Measurements from ENCODE around the gene CTSV. TPM values are rescaled to one million over a fixed set of nuclear protein-coding genes. Genes with fewer than 3 reads are reported as not detected.
"Not testable (repeated sequence)": the region's sequence is repeated elsewhere in the genome, so short reads cannot be mapped to it uniquely, and the experiment has no call there.

CTSV gene
- total RNA-seq (0.69 TPM), polyA plus RNA-seq (ENCODE audit: insufficient read depth, low read depth, low replicate concordance) (11.2 TPM)
- long read RNA-seq, donor 1, full-length matches to known transcripts = 6 of 11 reads
- long read RNA-seq, donor 1, partial matches to known transcripts = 5 of 11 reads
- long read RNA-seq, donor 1, other reads (novel, unspliced or antisense) = 0 of 11 reads
- long read RNA-seq, donor 2, transcript CTSV-201 (8 exons, 1,546 nt) = major isoform, 9 of 38 reads
- long read RNA-seq, donor 2, partial matches to known transcripts = 29 of 38 reads
- long read RNA-seq, donor 2, other reads (novel, unspliced or antisense) = 0 of 38 reads
- long read RNA-seq, donor 3, transcript CTSV-201 (8 exons, 1,546 nt) = major isoform, 26 of 68 reads
- long read RNA-seq, donor 3, partial matches to known transcripts = 42 of 68 reads
- long read RNA-seq, donor 3, other reads (novel, unspliced or antisense) = 0 of 68 reads
- long read RNA-seq, donor 4, transcript CTSV-201 (8 exons, 1,546 nt) = major isoform, 13 of 27 reads
- long read RNA-seq, donor 4, partial matches to known transcripts = 14 of 27 reads
- long read RNA-seq, donor 4, other reads (novel, unspliced or antisense) = 0 of 27 reads
- long read RNA-seq, donor 5, partial matches to known transcripts = 0 of 1 reads
- long read RNA-seq, donor 5, other reads (novel, unspliced or antisense) = 0 of 1 reads
- long read RNA-seq, donor 6, full-length matches to known transcripts = 17 of 54 reads
- long read RNA-seq, donor 6, partial matches to known transcripts = 37 of 54 reads
- long read RNA-seq, donor 6, other reads (novel, unspliced or antisense) = 0 of 54 reads
- long read RNA-seq, donor 7 = 0 reads
- long read RNA-seq, donor 8, partial matches to known transcripts = 0 of 3 reads
- long read RNA-seq, donor 8, other reads (novel, unspliced or antisense) = 0 of 3 reads
- long read RNA-seq, donor 9, partial matches to known transcripts = 11 of 14 reads
- long read RNA-seq, donor 9, other reads (novel, unspliced or antisense) = 0 of 14 reads
- long read RNA-seq, donor 10, transcript CTSV-201 (8 exons, 1,546 nt) = major isoform, 9 of 24 reads
- long read RNA-seq, donor 10, partial matches to known transcripts = 15 of 24 reads
- long read RNA-seq, donor 10, other reads (novel, unspliced or antisense) = 0 of 24 reads

GRCh38 chr9:97038611-97039513 lies at the start of gene CTSV:
Gene CTSV, minus strand, starts transcription at chr9:97039142. Its CDS starts 1,099 bp downstream, at chr9:97038043.
- no peak for FAIRE-seq

GRCh38 chr9:97087668-97088215 lies 48.8 kb upstream of the CTSV start:
- H3K9me3 ChIP-seq (ENCODE audit: control insufficient read depth in 2 of 3, insufficient read depth in 1 of 3, low read length in 3 of 3); H3K9ac ChIP-seq (ENCODE audit: low read length in 3 of 3); H3K27ac ChIP-seq (ENCODE audit: low read depth in 2 of 2, low read length in 2 of 2); H3K27me3 ChIP-seq (ENCODE audit: control insufficient read depth, insufficient read depth, low read length); H3K4me3 ChIP-seq (ENCODE audit: low read length in 3 of 3); FAIRE-seq; intact Hi-C loops (cut with DNase I); H3K36me3 ChIP-seq (ENCODE audit: control insufficient read depth in 2 of 3, insufficient read depth in 3 of 3, low read length in 3 of 3); DNase-seq; H3K4me1 ChIP-seq (ENCODE audit: control insufficient read depth in 2 of 3, insufficient read depth in 2 of 3, low read depth in 1 of 3, low read length in 3 of 3): not testable (repeated sequence)

More at GRCh38 chr9:97038611-97039513, at the start of gene CTSV:
- TF ChIP-seq CTCF (IDR thresholded peaks at IDR 0.05; ENCODE audit: borderline replicate concordance, extremely low read depth, insufficient read depth) = no peak
- peak; percentile 93 to 96 (median 95) for DNase-seq
- Histone ChIP-seq H3K9ac (ENCODE audit: low read length in 3 of 3) (peak within 1 kb of the TSS; percentile 21 to 63 (median 35)), H3K4me1 (ENCODE audit: control insufficient read depth in 2 of 3, insufficient read depth in 2 of 3, low read depth in 1 of 3, low read length in 3 of 3) (peaks cover 0 to 4% (median 0%) of the 10 kb centered on the region in 3 donors), H3K27me3 (ENCODE audit: control insufficient read depth, insufficient read depth, low read length) (peaks cover 5% of the 10 kb centered on the region), H3K4me3 (ENCODE audit: low read length in 3 of 3) (peak within 1 kb of the TSS; percentile 17 to 82 (median 64)), H3K27ac (ENCODE audit: low read depth in 2 of 2, low read length in 2 of 2) (no peak within 1 kb of the TSS), H3K36me3 (ENCODE audit: control insufficient read depth in 2 of 3, insufficient read depth in 3 of 3, low read length in 3 of 3) (no peaks in the 10 kb centered on the region), H3K9me3 (ENCODE audit: control insufficient read depth in 2 of 3, insufficient read depth in 1 of 3, low read length in 3 of 3) (no peaks in the 10 kb centered on the region)
- intact Hi-C loops (cut with DNase I) = no loop called here

GRCh38 chr9:97084562-97084991 lies 45.6 kb upstream of the CTSV start:
- H3K9ac ChIP-seq (ENCODE audit: low read length in 3 of 3); H3K27ac ChIP-seq (ENCODE audit: low read depth in 2 of 2, low read length in 2 of 2); H3K27me3 ChIP-seq (ENCODE audit: control insufficient read depth, insufficient read depth, low read length); H3K9me3 ChIP-seq (ENCODE audit: control insufficient read depth in 2 of 3, insufficient read depth in 1 of 3, low read length in 3 of 3); FAIRE-seq; H3K4me1 ChIP-seq (ENCODE audit: control insufficient read depth in 2 of 3, insufficient read depth in 2 of 3, low read depth in 1 of 3, low read length in 3 of 3); H3K36me3 ChIP-seq (ENCODE audit: control insufficient read depth in 2 of 3, insufficient read depth in 3 of 3, low read length in 3 of 3); intact Hi-C loops (cut with DNase I); DNase-seq; H3K4me3 ChIP-seq (ENCODE audit: low read length in 3 of 3): not testable (repeated sequence)
